HepG2 (cell line): ENCODE measurements around the gene ERH. TPM values are rescaled to one million over a fixed set of nuclear protein-coding genes. Genes with fewer than 3 reads are reported as not detected.
A peak's percentile ranks its signal among the peaks of the same experiment; 100 is the strongest.

ENCODE experiments used
- ATAC-seq: fragments of 200-7000 bp; cut with Tn5 transposase; 3 replicates; pipeline ENCODE4 v1.9.1; 2020; ENCODE audit warnings: mild to moderate bottlenecking, moderate library complexity
- BruUV-seq: library from RNA; stranded (reverse); fragments of 400-500 nt; replicated peaks from 2 replicates; lab custom pipeline; 2021; lab: Mats Ljungman, UMichigan
- CTCF ChIA-PET: fragments of 300-600 bp; formaldehyde crosslinking; extraction: SDS; loops from one replicate; lab custom pipeline; 2021; ENCODE audit warnings: low total read pairs, inconsistent platforms, low intra/inter-chr PET ratio; lab: Yijun Ruan, JAX
- POLR2A ChIA-PET: fragments of 350-600 bp; sonication (Branson Sonifier 250); formaldehyde crosslinking; loops from one replicate; lab custom pipeline; 2020; ENCODE audit warnings: antibody characterized with exemption, inconsistent platforms; lab: Yijun Ruan, JAX
- DNase-seq: peaks from one replicate; pipeline ENCODE4 v3.0.0-alpha.2; 2015; ENCODE audit warnings: low spot score
- FAIRE-seq: peaks from 3 replicates; lab custom pipeline; 2011; peaks lifted over from hg19 to GRCh38; lab: Jason Lieb, UNC
- H2AFZ ChIP-seq: one replicate; pipeline ENCODE4 v1.6.1; 2011; ENCODE audit warnings: low read length, inconsistent platforms
- H3K27ac ChIP-seq: fragments of 300-600 bp; 3 replicates; pipeline ENCODE4 v1.8.0; 2011; ENCODE audit warnings: mixed run types, mild to moderate bottlenecking, mixed read lengths, low read length, inconsistent platforms; ENCODE audit not compliant: insufficient read depth; ENCODE audit errors: extremely low read length
- H3K27me3 ChIP-seq, 2 experiments: fragments of 200-600 bp in 1 of 2; 2 replicates in 1 of 2; 3 replicates in 1 of 2; pipeline versions ENCODE4 v1.6.0 to v1.8.0; 2011; ENCODE audit warnings: low read length in 2 of 2, mild to moderate bottlenecking in 2 of 2, moderate library complexity in 2 of 2, inconsistent platforms in 1 of 2; ENCODE audit not compliant: insufficient read depth in 2 of 2, control insufficient read depth in 1 of 2
- H3K36me3 ChIP-seq, 2 experiments: fragments of 200-600 bp in 1 of 2; replicated peaks in 1 of 2; 2 replicates in 1 of 2; 3 replicates in 1 of 2; pipeline versions ENCODE4 v1.5.1 to v1.8.0; 2011; ENCODE audit warnings: low read length in 2 of 2, inconsistent platforms in 1 of 2; ENCODE audit not compliant: insufficient read depth in 2 of 2, control insufficient read depth in 1 of 2
- H3K4me1 ChIP-seq: 2 replicates; pipeline ENCODE4 v1.5.1; 2012; ENCODE audit warnings: low read length, inconsistent platforms; ENCODE audit not compliant: insufficient read depth
- H3K4me2 ChIP-seq: 2 replicates; pipeline ENCODE4 v1.6.0; 2011; ENCODE audit warnings: low read depth, low read length, inconsistent platforms
- H3K4me3 ChIP-seq, 3 experiments: fragments of 200-600 bp in 1 of 3; sonication (generic), shearing (Covaris generic) in 1 of 3; replicated peaks in 1 of 3; 2 replicates each; pipeline ENCODE4 v1.5.1; 2011 to 2016; ENCODE audit warnings: low read length in 3 of 3, inconsistent platforms in 2 of 3, low read depth in 2 of 3, mild to moderate bottlenecking in 2 of 3, control low read depth in 1 of 3, mixed read lengths in 1 of 3; ENCODE audit not compliant: insufficient read depth in 1 of 3
- H3K79me2 ChIP-seq: one replicate; pipeline ENCODE4 v1.6.1; 2011; ENCODE audit warnings: low read length, inconsistent platforms; ENCODE audit not compliant: insufficient read depth
- H3K9ac ChIP-seq: 2 replicates; pipeline ENCODE4 v1.6.0; 2011; ENCODE audit warnings: mild to moderate bottlenecking, low read depth, low read length, inconsistent platforms; ENCODE audit not compliant: insufficient read depth
- H3K9me3 ChIP-seq: 2 replicates; pipeline ENCODE4 v1.5.1; 2012; ENCODE audit warnings: mild to moderate bottlenecking, low read length
- H4K20me1 ChIP-seq: 2 replicates; pipeline ENCODE4 v1.6.0; 2011; ENCODE audit warnings: inconsistent platforms, mild to moderate bottlenecking, low read length, moderate library complexity; ENCODE audit not compliant: insufficient read depth
- PTBP1 ChIP-seq: fragments of 200-400 bp; formaldehyde crosslinking; IDR thresholded peaks from 2 replicates; pipeline ENCODE4 v1.6.1; 2018; ENCODE audit warnings: low read length, low read depth; ENCODE audit not compliant: poor library complexity, severe bottlenecking
- SRSF9 ChIP-seq: fragments of 200-400 bp; formaldehyde crosslinking; IDR thresholded peaks from 2 replicates; pipeline ENCODE4 v1.6.1; 2018; ENCODE audit warnings: borderline replicate concordance, mild to moderate bottlenecking, low read depth, low read length; ENCODE audit not compliant: insufficient read depth, poor library complexity, severe bottlenecking
- ZBTB14 ChIP-seq: sonication (generic); formaldehyde crosslinking; IDR thresholded peaks from 2 replicates; pipeline ENCODE4 v1.4.0; 2020; ENCODE audit warnings: missing genetic modification reagents
- ZBTB20 ChIP-seq: sonication (generic); formaldehyde crosslinking; IDR thresholded peaks from 2 replicates; pipeline ENCODE4 v1.8.1; 2023; ENCODE audit warnings: missing genetic modification reagents, low read depth, mild to moderate bottlenecking, borderline replicate concordance
- ZNF530 ChIP-seq: sonication (generic); formaldehyde crosslinking; IDR thresholded peaks from 2 replicates; pipeline ENCODE4 v1.5.0; 2020; ENCODE audit warnings: low read depth, mild to moderate bottlenecking, missing genetic modification reagents
- ZNF770 ChIP-seq: sonication (generic); formaldehyde crosslinking; IDR thresholded peaks from 2 replicates; pipeline ENCODE4 v1.5.0; 2020; ENCODE audit warnings: mild to moderate bottlenecking, missing genetic modification reagents
- WGBS: methylation state at CpG from one replicate; pipeline ENCODE4 v1.1.6; 2017; ENCODE audit warnings: low lambda C conversion rate; 5-methylcytosine and 5-hydroxymethylcytosine counted together
- in situ Hi-C: cut with HindIII; loops from 2 replicates; pipeline ENCODE4 v1.10.0; 2017; ENCODE audit warnings: low pct_unique_long_range_greater_than_20kb; ENCODE audit not compliant: extremely low pct_ligation_motif_present
- intact Hi-C: fragments of 100-400 bp; cut with micrococcal nuclease; formaldehyde crosslinking; loops from one replicate; pipeline ENCODE4 v1.10.0; 2022; ENCODE audit not compliant: unreplicated experiment
- polyA plus RNA-seq, 8 experiments: library from polyadenylated mRNA; depleted of rRNA in 3 of 8; stranded (reverse) in 7 of 8; unstranded in 1 of 8; fragments of >200 nt; fragmentation: Illumina TruSeq in 4 of 8; extraction: Trizol in 4 of 8; gene quantifications; 2 replicates each; pipeline versions ENCODE4 v1.2.1 to v1.2.3, GENCODE V29; 2011 to 2016; ENCODE audit warnings: low read depth in 4 of 8, missing spikeins in 1 of 8, mixed read lengths in 1 of 8; ENCODE audit not compliant: insufficient read depth in 1 of 8
- total RNA-seq, 5 experiments: library from RNA; depleted of rRNA; stranded (reverse); fragments of >200 nt; fragmentation: Illumina TruSeq; extraction: Trizol; gene quantifications; 2 replicates each; pipeline ENCODE4 v1.2.3, GENCODE V29; 2016; ENCODE audit warnings: low read depth in 1 of 5

The ERH gene
- total and polyA plus RNA-seq, 2 of the 13 experiments (the other 11 are each of a cell fraction or from before 2014, with no cell fraction given), result 105 to 341 TPM

GRCh38 chr14:69375722-69376121 is 22.4 kb downstream of the ERH start:
- Histone ChIP-seq H3K36me3 (peaks cover 4 to 30% of the 10 kb centered on the region in 2 experiments), H3K27ac (no peak overlapping the region), H3K4me1 (0 out of 2 replicates have a peak, but pooled peaks cover 9% of the 10 kb centered on the region), H2AFZ (no peak overlapping the region), H3K9ac (no peak overlapping the region), H3K4me2 (no peak overlapping the region), H3K27me3 (no peaks in the 10 kb centered on the region), H3K9me3 (no peaks in the 10 kb centered on the region), H3K4me3 (no peak overlapping the region), H3K79me2 (no peaks in the 10 kb centered on the region), H4K20me1 (no peaks in the 10 kb centered on the region; the same call in 1 of the 2 replicates)
- DNase-seq (no peak), ATAC-seq (no peak), FAIRE-seq (no peak)
- ChIA-PET CTCF (no interaction called here), POLR2A (interaction anchor here (1.6 kb wide), 1 partner anchor 23 kb away, joined by 12 read pairs; the partner anchor contains the start of genes ERH and SLC39A9)
- intact Hi-C loops (no loop called here), in situ Hi-C loops (no loop called here)
- 93% methylated on average over 5 of the region's 5 CpGs for WGBS
- BruUV-seq, result no TSS peak
- no peak for TF ChIP-seq SRSF9
- TF ChIP-seq ZBTB20 (CRISPR knock-in tag), result no peak
- TF ChIP-seq PTBP1, result no peak
- no peak for TF ChIP-seq ZNF530
- TF ChIP-seq ZBTB14, result no peak
- TF ChIP-seq ZNF770 (CRISPR knock-in tag), result 0 out of 2 replicates have a peak, but pooled peaks have one; percentile 77
